ENCODE results near the gene HAUS1.
A peak's percentile ranks its signal among the peaks of the same experiment; 100 is the strongest.
"Not testable (repeated sequence)": the region's sequence is repeated elsewhere in the genome, so short reads cannot be mapped to it uniquely, and the experiment has no call there.

HAUS1 gene

DNA sequence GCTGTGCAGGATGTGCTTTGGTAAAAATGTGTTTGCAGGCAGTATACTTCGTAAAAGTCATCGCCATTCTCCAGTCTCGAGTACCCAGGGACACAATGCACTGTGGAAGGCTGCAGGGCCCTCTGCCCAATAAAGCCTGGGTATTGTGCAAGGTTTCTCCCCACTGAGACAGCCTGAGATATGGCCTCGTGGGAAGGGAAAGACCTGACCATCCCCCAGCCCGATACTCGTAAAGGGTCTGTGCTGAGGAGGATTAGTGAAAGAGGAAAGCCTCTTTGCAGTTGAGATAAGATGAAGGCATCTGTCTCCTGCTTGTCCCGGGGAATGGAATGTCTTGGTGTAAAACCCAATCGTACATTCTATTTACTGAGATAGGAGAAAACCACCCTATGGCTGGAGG is 15.7 kb upstream of the HAUS1 start:
- DNase-seq (ENCODE audit: low spot score): not testable (repeated sequence)

DNA sequence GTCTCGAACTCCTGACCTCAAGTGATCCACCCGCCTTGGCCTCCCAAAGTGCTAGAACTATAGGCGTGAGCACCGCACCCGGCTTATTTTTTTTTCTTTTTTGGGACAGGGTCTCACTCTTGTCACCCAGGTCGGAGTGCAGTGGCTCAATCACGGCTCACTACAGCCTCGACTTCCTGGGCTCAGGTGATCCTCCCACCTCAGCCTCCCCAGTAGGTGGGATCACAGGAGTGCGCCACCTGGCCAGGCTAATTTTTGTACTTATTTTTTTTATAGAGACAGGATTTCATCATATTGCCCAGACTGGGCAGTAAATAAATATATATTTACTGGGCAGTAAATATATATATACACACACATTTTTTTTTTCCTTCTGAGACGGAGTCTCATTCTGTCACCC is 8.7 kb upstream of the HAUS1 start:
- no peak for DNase-seq (ENCODE audit: low spot score)

DNA sequence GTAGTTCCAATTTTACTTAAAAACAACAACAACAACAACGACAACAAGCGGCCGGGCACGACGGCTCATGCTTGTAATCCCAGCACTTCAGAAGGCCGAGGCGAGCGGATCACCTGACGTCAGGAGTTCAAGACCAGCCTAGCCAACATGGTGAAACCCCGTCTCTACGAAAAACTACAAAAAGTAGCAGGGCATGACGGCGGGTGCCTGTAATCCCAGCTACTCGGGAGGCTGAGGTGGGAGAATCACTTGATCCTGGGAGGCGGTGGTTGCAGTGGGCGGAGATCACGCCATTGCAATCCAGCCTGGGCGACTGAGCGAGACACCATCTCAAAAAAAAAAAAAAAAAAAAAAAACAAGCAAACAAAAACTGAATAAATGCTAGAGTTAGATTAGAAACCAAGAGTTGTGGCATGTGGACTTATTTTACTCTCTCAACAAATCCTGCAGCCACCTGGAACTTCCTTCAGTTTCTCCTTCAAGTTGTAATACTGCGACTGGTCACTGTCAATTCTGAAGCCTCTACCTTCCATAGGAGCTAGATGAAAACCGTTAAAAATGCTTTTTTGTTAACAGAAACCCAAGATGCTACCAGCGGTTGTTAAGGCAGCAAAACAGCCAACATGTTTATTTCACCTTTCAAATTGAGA is 7.4 kb upstream of the HAUS1 start:
- DNase-seq (ENCODE audit: low spot score): no peak

DNA sequence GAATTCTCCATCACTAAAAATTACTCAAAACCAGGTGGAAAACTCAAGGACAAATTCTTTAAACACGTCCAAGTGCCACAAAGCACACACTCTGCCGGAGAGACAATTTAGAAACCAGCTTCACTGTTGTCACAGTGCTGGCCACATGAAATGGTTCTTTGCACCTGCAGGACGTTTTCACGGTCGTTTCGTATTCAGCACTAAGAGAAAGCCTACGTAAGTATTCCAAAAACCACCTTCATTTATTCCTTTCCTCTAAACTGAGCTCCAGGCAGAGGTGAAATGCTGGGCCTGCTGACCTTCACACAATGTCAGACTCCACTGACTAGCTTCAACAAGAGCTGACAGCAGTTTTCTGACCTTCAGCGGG is 6.8 kb upstream of the HAUS1 start:
- peak; percentile 14 for DNase-seq (ENCODE audit: low spot score)

DNA sequence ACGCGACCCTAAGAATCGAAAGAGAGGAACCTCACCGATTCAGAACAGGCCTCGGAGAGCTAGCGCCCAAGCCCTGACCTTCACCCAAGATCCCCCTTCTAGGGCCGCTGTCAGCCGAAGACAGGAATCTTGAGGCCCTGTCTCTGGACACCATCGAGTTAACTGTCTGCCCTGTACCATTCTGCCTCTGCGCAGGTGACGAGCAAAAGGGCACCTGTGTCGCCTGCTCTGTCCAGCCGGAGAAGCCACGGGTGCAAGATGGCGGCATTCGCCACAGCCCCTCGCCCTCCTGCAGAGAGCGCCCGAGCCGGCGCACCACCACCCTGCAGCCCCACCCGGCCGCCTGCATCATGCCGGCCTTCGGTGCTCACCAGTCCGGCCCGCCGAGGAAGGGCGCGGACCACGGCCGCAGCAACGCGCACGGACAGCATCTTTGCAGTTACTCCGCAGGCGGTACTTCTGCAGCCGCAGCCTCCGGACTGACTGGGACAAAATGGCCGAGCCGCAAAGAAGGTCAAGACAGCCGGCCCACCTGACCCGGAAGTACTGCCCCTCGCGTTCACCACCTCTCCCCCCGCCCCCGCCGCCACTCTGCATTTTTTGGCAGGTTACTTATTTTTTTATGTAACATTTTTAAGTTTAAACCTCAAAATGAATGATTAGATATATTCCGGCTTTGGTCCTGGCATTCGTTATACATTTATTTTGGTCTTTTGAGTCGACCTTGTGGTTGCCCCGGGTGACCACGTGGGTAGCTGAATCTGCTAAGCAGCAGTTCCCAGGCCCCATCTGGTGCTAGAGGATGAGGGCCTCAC is 6.2 kb upstream of the HAUS1 start, which contains the start of gene ATP5F1A:
Gene ATP5F1A (minus strand): TSS at position 496 of the 815 bp plus-strand sequence. CDS start 65 bp downstream, at position 431.
- DNase-seq (ENCODE audit: low spot score): peak; percentile 81

DNA sequence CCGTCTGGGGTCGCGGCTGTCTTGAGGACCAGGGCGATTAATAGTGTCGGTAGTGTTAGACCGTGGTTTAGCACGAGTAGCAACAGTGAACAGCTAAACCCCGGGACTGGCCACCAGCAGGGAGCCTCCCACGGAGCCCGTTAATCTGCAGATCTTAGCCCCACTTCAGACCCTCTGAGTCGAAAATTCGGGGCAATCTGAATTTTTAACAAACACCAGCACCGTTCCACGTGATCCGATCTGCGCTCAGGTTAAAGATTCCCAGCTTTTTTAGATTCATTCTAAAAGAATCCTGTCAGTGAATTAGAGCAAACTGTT is 5.6 kb upstream of the HAUS1 start:
- no peak for DNase-seq (ENCODE audit: low spot score)

DNA sequence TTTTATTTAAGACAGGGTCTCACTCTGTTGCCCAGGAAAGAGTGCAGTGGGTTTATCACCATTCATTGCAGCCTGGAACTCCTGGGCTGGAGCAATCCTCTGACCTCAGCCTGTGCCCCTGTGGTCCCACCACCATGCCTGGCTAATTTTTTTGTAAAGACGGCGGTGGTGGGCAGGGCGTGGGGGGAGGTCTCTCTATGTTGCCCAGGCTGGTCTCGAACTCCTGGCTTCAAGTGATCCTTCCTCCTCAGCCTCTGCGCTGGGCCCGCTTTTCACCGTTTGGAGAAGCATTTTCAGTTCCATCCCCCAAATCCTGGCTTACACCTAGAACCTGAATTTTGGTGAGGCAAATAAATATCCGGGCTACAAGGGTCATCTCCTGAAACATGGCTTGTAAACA is 4.7 kb upstream of the HAUS1 start:
- DNase-seq (ENCODE audit: low spot score): no peak

DNA sequence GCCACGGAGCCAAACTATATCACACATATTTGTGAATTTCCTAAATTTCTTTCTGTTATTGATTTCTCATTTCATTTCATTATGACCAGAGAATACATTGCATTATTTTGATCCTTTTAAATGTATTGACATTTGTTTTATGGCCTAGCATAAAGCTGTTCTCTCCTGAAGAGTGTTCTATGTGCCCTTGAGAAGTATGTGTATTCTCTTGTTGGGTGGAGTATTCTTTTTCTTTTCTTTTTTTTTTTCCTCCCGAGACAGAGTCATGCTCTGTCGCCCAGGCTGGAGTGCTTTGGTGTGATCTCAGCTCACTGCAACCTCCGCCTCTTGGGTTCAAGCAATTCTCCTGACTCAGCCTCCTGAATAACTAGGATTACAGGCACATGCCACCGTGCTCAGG is 5.2 kb downstream of the HAUS1 start:
- no peak for DNase-seq (ENCODE audit: low spot score)

DNA sequence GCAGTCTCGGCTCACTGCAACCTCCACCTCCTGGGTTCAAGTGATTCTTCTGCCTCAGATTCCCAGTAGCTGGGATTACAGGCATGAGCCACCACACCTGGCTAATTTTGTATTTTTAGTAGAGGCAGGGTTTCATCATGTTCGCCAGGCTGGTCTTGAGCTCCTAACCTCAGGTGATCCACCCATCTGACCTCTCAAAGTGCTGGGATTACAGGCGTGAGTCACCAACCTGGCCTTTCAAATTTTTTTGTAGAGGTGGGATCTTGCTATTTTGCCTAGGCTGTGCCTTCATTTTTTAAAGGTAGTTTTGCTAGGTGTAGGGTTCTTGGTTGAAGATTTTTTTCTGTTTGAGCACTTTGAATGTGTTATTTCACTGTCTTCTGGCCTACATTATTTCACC is 6.2 kb downstream of the HAUS1 start:
- no peak for DNase-seq (ENCODE audit: low spot score)

DNA sequence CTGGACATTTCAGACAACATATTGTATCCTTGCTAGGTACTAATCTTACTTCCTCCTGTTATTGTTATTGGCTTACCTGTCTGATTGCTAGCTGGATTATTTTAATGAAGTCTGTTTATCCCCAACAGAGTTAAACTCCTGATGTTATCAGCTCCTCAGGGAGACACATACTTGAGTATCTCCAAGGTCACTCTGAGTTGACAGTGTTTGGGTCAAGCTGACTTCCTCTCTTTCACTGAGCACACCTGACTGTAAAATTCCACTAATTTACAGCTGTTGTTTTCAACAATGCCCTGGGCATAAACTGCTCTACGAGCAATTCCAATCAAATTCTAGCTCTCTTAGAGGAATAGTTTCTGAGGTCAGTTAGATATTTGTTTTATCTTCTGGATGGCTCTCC is 9.6 kb downstream of the HAUS1 start:
- DNase-seq (ENCODE audit: low spot score): no peak

DNA sequence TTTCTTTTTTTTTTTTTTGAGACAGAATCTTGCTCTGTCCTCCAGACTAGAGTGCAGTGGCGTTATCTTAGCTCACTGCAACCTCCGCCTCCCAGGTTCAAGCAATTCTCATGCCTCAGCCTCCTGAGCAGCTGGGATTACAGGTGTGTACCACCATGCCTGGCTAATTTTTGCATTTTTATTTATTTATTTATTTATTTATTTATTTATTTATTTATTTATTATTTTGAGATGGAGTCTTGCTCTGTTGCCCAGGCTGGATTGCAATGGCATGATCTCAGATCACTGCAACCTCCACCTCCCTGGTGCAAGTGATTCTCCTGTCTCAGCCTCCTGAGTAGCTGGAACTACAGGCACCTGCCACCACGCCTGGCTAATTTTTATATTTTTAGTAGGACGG is 22.4 kb downstream of the HAUS1 start:
- not testable (repeated sequence) for DNase-seq (ENCODE audit: low spot score)

DNA sequence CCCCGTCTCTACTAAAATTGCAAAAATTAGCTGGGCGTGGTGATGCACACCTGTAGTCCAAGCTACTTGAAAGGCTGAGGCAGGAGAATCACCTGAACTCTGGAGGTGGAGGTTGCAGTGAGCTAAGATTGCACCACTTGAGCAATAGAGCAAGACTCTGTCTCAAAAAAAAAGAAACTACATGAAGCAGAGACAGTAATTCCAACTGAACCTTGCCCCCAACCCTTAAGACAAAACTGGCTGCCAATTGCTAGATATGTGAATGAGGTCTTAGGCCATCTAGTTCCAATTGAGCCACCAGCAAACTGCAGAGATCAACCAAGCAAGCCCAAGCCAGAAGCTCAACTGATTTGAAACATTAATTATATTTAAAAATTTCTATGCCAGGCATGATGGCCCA is 25.9 kb downstream of the HAUS1 start:
- DNase-seq (ENCODE audit: low spot score): no peak

DNA sequence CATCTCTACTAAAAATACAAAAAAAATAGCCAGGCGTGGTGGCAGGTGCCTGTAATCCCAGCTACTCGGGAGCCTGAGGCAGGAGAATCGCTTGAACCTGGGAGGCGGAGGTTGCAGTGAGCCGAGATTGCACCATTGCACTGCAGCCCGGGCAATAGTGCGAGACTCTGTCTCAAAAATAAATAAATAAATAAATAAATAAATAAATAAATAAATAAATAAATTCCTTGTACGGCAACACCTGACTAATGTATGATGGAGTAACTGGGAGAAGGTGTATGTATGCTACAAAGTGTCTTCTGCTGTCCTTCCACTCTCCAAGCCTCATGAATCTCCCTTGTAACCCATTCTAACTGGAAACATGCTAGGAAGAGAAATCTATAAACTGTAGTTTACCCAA is 26.4 kb downstream of the HAUS1 start:
- DNase-seq (ENCODE audit: low spot score): not testable (repeated sequence)

DNA sequence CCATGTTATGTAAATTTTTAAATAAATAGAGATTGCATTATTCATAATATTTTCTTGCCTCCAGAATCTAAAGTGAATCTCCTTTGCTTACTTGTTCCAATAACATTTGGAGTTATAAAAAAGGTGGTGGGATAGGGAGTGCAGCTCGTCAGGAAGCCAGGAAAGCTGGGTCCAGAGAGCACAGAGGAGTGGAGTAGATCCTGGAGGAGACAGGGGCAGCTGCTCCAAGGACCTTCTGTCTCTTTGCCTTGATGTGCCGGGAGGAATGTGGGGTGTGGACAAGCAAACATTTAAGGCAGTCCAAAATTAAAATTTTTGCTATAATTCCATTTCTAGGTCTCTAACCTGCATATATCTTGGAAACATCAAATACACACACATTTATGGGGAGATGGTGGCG is 29.3 kb downstream of the HAUS1 start:
- no peak for DNase-seq (ENCODE audit: low spot score)

DNA sequence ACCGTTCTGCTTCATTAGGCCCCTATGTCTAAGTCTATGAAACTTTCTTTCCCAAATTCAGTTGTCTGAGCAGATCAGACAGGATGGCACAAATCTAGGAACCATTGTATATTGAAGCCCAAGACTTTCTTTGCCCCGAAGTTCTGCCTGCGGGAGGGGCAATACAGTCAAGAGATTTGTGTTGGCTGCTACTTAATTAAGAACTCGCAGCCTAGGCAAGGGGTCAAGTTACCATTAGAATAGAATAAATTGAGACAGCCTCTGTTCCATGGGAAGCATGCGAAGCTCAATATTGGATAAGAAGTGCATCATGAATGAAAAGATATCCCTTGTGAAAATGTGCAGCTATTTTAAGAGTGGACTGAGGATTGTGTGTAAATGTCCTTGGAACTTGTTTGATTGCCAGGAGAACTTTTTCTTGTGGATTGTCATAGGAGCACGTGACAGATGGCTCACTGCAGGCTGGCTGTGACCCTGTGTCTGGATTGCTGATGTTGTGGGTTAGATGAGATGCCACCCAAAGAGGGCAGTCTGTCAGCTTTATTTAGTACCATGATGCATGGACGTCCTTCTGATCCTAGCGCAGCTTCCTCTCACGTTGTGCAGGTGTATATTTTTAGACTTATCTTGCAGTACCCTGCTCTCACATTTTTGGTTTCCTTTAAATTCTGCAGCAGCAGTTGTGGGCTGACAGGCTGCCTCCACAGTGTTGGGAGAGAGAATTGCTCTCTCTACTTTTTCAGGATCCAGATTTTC is 30.9 kb downstream of the HAUS1 start:
- no peak for DNase-seq (ENCODE audit: low spot score)

DNA sequence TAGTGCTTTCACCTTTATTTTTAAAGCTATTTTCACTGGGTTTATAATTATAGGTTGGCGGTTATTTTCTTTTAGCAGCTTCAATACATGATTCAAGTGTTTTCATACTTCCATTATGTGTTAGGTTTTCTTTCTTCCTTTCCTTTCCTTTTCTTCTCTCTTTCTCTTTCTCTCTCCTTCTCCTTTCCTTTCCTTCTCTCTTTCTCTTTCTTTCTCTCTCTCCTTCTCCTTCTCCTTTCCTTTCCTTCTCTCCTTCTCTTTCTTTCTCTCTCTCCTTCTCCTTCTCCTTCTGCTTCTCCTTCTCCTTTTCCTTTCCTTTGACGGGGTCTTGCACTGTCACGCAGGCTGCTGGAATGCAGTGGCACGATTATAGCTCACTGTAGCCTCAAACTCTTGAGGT is 36.0 kb downstream of the HAUS1 start:
- no peak for DNase-seq (ENCODE audit: low spot score)

DNA sequence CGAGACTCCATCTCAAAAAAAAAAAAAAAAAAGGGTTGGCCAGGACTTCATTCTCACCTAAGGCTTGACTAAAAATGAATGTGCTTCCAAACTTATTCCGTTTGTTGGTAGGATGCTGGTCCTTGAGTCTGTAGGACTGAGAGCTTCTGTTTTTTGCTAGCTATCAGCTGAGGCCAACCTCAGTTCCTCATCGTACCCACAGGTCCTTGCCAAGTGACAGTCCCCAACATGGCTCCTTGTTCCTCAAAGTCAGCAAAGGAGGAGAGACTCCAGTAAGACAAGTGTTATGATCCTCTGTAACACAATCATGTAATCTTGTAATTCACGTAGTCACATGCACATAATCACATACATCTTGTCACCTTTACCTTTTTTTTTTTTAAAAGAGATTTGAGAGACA is 37.0 kb downstream of the HAUS1 start:
- DNase-seq (ENCODE audit: low spot score): no peak

DNA sequence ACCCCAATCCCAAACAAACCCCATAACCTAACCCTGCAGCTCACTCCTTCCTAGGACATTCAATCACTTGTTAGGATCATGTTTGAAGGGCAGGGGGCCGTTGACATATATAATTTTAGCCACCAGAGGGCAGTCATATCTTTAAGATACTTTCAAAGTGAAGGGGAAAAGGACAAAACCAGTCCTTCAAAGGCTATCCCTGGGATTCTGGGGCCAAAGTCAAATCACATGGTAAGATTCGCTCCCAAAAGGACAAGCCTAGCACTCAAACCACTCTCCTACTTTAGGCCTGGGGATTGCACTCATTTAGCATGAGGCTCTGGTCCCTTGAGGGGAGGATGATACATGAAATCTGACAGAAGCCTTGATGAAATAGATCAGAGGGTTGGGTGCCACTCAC is 44.6 kb downstream of the HAUS1 start:
- DNase-seq (ENCODE audit: low spot score): peak; percentile 74

DNA sequence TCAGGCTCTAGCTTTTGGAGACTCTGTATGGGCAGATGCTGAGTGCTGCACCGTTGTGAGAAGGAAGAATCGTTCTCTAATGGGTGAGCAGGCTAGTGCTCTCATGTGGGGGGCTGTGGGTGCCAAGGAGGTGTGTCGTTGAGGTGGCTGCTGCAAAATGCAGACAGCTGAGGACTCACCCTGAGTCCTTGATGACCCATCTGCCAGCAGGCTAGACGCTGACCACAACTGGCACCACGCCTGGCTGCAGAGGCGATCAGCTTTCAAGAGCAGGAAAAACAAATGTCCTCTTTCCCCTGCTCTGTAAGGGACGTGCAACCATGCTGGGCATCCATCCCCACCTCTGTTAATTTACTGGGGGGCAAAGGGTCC is 48.2 kb downstream of the HAUS1 start:
- no peak for DNase-seq (ENCODE audit: low spot score)

DNA sequence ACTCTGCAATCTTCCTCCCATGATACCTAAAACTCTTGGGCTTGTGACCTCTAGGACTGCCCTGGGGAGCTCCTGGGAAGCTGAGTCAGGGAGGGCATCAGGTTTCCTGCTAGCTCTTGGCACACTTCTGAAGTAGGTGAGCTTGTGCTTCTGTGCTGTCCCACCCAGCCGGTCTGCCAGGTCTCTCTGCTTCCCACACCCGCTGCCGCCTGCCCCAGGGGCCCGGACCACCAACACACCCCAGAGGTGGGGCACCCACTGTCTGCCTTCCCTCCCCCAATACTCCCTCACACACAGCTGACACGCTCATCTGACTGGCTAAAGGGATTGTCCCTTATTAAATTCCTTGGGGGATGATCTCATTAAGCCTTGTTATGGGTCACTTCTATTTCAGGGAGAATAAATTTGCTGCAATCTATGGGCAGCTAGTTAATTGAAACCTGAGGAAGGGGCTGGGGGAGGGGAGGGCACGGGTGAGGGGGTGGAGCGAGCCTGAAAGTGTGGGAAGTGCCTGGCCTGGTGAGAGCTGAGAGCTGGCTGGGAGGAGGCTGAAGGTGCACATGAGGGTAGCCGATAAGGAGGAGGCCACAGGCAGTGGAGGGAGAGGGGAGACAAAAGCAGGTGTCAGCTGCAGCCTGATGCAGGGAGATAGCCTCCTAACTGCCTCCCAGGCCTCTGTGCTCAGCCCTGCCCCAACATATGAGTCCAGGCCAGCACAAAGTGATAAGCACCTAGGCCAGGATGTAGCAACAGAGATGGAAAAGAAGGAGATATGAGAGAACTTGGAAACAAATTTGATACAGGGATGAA is 48.8 kb downstream of the HAUS1 start:
- no peak for DNase-seq (ENCODE audit: low spot score)

DNA sequence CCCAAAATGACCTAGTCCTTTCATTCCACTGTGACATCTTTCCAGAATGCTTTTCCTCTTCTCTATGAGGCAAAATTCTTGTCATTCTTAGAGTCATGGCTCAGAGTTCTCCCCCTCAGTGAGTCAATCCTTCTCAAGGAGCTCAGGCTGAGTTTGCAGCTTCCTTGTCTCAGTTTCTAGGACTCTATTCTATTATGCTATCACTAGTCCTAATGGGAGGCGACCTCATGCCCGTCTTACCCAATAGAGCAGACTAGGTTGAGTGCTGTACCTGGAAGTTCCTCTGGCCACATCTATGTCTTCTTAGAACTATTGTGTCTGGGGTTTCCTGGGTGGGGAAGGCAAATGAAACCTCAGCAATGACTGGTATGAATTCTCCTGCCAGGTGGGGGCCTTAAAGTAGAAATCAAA is 51.5 kb downstream of the HAUS1 start:
- DNase-seq (ENCODE audit: low spot score): peak; percentile 95

DNA sequence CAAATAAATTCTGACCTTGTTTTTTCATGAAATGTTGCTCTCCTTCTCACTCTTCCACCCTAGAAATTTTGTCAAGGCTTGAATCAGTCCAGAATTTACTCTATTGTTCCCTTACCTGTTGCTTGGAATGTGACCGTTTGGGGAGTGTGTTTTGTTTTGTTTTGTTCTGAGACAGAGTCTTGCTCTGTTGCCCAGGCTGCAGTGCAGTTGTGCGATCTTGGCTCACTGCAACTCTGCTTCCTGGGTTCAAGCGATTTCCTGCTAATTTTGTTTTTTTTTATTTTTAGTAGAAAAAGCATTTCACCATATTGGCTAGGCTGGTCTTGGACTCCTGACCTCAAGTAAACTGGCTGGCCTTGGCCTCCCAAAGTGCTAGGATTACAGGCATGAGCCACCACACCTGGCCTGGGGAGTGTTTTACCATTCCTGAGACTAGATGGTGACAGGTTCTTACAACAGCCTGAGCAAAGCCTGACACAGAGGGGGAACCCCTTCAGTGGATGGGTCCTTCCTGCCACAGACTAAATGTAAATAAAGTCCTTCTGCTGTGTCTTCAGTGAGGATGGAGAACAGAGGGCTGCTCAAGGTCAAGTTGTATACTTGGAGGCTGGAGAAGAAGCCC is 52.0 kb downstream of the HAUS1 start:
- DNase-seq (ENCODE audit: low spot score): peak; percentile 65

Data from CD4-positive, alpha-beta T cell treated with Interleukin-2 at 100 ng/mL for 4 hours (primary cell).